HepG2 (cell line): Measurements from ENCODE around the gene TMEM185B. TPM values are rescaled to one million over a fixed set of nuclear protein-coding genes. Genes with fewer than 3 reads are reported as not detected.

ENCODE experiments used
- ATAC-seq: fragments of 200-7000 bp; cut with Tn5 transposase; 3 replicates; pipeline ENCODE4 v1.9.1; 2020; ENCODE audit warnings: mild to moderate bottlenecking, moderate library complexity
- BruUV-seq: library from RNA; stranded (reverse); fragments of 400-500 nt; replicated peaks from 2 replicates; lab custom pipeline; 2021; lab: Mats Ljungman, UMichigan
- CTCF ChIA-PET: fragments of 300-600 bp; formaldehyde crosslinking; extraction: SDS; loops from one replicate; lab custom pipeline; 2021; ENCODE audit warnings: low total read pairs, inconsistent platforms, low intra/inter-chr PET ratio; lab: Yijun Ruan, JAX
- POLR2A ChIA-PET: fragments of 350-600 bp; sonication (Branson Sonifier 250); formaldehyde crosslinking; loops from one replicate; lab custom pipeline; 2020; ENCODE audit warnings: antibody characterized with exemption, inconsistent platforms; lab: Yijun Ruan, JAX
- DNase-seq: peaks from one replicate; pipeline ENCODE4 v3.0.0-alpha.2; 2015; ENCODE audit warnings: low spot score
- FAIRE-seq: peaks from 3 replicates; lab custom pipeline; 2011; peaks lifted over from hg19 to GRCh38; lab: Jason Lieb, UNC
- H2AFZ ChIP-seq: one replicate; pipeline ENCODE4 v1.6.1; 2011; ENCODE audit warnings: low read length, inconsistent platforms
- H3K27ac ChIP-seq: fragments of 300-600 bp; 3 replicates; pipeline ENCODE4 v1.8.0; 2011; ENCODE audit warnings: mixed run types, mild to moderate bottlenecking, mixed read lengths, low read length, inconsistent platforms; ENCODE audit not compliant: insufficient read depth; ENCODE audit errors: extremely low read length
- H3K27me3 ChIP-seq, 2 experiments: fragments of 200-600 bp in 1 of 2; 2 replicates in 1 of 2; 3 replicates in 1 of 2; pipeline versions ENCODE4 v1.6.0 to v1.8.0; 2011; ENCODE audit warnings: low read length in 2 of 2, mild to moderate bottlenecking in 2 of 2, moderate library complexity in 2 of 2, inconsistent platforms in 1 of 2; ENCODE audit not compliant: insufficient read depth in 2 of 2, control insufficient read depth in 1 of 2
- H3K36me3 ChIP-seq, 2 experiments: fragments of 200-600 bp in 1 of 2; replicated peaks in 1 of 2; 2 replicates in 1 of 2; 3 replicates in 1 of 2; pipeline versions ENCODE4 v1.5.1 to v1.8.0; 2011; ENCODE audit warnings: low read length in 2 of 2, inconsistent platforms in 1 of 2; ENCODE audit not compliant: insufficient read depth in 2 of 2, control insufficient read depth in 1 of 2
- H3K4me1 ChIP-seq: 2 replicates; pipeline ENCODE4 v1.5.1; 2012; ENCODE audit warnings: low read length, inconsistent platforms; ENCODE audit not compliant: insufficient read depth
- H3K4me2 ChIP-seq: 2 replicates; pipeline ENCODE4 v1.6.0; 2011; ENCODE audit warnings: low read depth, low read length, inconsistent platforms
- H3K4me3 ChIP-seq, 3 experiments: fragments of 200-600 bp in 1 of 3; sonication (generic), shearing (Covaris generic) in 1 of 3; replicated peaks in 1 of 3; 2 replicates each; pipeline ENCODE4 v1.5.1; 2011 to 2016; ENCODE audit warnings: low read length in 3 of 3, inconsistent platforms in 2 of 3, low read depth in 2 of 3, mild to moderate bottlenecking in 2 of 3, control low read depth in 1 of 3, mixed read lengths in 1 of 3; ENCODE audit not compliant: insufficient read depth in 1 of 3
- H3K79me2 ChIP-seq: one replicate; pipeline ENCODE4 v1.6.1; 2011; ENCODE audit warnings: low read length, inconsistent platforms; ENCODE audit not compliant: insufficient read depth
- H3K9ac ChIP-seq: 2 replicates; pipeline ENCODE4 v1.6.0; 2011; ENCODE audit warnings: mild to moderate bottlenecking, low read depth, low read length, inconsistent platforms; ENCODE audit not compliant: insufficient read depth
- H3K9me3 ChIP-seq: 2 replicates; pipeline ENCODE4 v1.5.1; 2012; ENCODE audit warnings: mild to moderate bottlenecking, low read length
- H4K20me1 ChIP-seq: 2 replicates; pipeline ENCODE4 v1.6.0; 2011; ENCODE audit warnings: inconsistent platforms, mild to moderate bottlenecking, low read length, moderate library complexity; ENCODE audit not compliant: insufficient read depth
- ARNT2 ChIP-seq: sonication (generic); formaldehyde crosslinking; IDR thresholded peaks from 2 replicates; pipeline ENCODE4 v1.8.0; 2022; ENCODE audit warnings: mild to moderate bottlenecking, low read depth, missing genetic modification reagents, moderate library complexity
- DRAP1 ChIP-seq: IDR thresholded peaks from 2 replicates; pipeline ENCODE4 v1.6.1; 2016; ENCODE audit warnings: missing genetic modification reagents, missing compliant biosample characterization
- MEF2D ChIP-seq: sonication (generic); formaldehyde crosslinking; IDR thresholded peaks from 2 replicates; pipeline ENCODE4 v1.5.1; 2020; ENCODE audit warnings: mild to moderate bottlenecking, missing genetic modification reagents
- NCOR1 ChIP-seq: fragments of 200-600 bp; sonication (generic); IDR thresholded peaks from 2 replicates; pipeline ENCODE4 v1.7.0; 2017; ENCODE audit warnings: antibody characterized with exemption, low read length, borderline replicate concordance
- NFYB ChIP-seq: sonication (generic); formaldehyde crosslinking; IDR thresholded peaks from 2 replicates; pipeline ENCODE4 v1.4.0; 2020; ENCODE audit warnings: missing genetic modification reagents
- XBP1 ChIP-seq: sonication (generic); formaldehyde crosslinking; IDR thresholded peaks from 2 replicates; pipeline ENCODE4 v1.5.0; 2020; ENCODE audit warnings: missing genetic modification reagents
- ZNF101 ChIP-seq: sonication (generic); formaldehyde crosslinking; IDR thresholded peaks from 2 replicates; pipeline ENCODE4 v1.4.0; 2020; ENCODE audit warnings: mild to moderate bottlenecking, low read depth, missing genetic modification reagents, borderline replicate concordance
- ZNF143 ChIP-seq: sonication (generic); formaldehyde crosslinking; IDR thresholded peaks from 2 replicates; pipeline ENCODE4 v1.4.0; 2020; ENCODE audit warnings: missing genetic modification reagents
- ZNF230 ChIP-seq: sonication (generic); formaldehyde crosslinking; IDR thresholded peaks from 2 replicates; pipeline ENCODE4 v1.4.0; 2020; ENCODE audit warnings: mild to moderate bottlenecking, missing genetic modification reagents
- ZNF280B ChIP-seq: sonication (generic); formaldehyde crosslinking; IDR thresholded peaks from 2 replicates; pipeline ENCODE4 v1.5.0; 2020; ENCODE audit warnings: missing genetic modification reagents, mild to moderate bottlenecking, borderline replicate concordance
- ZNF441 ChIP-seq: sonication (generic); formaldehyde crosslinking; IDR thresholded peaks from 2 replicates; pipeline ENCODE4 v1.7.0; 2021; ENCODE audit warnings: missing genetic modification reagents, borderline replicate concordance
- ZNF513 ChIP-seq: sonication (generic); formaldehyde crosslinking; conservative IDR thresholded peaks from 2 replicates; pipeline ENCODE4 v1.5.0; 2020; ENCODE audit warnings: missing genetic modification reagents
- ZNF530 ChIP-seq: sonication (generic); formaldehyde crosslinking; IDR thresholded peaks from 2 replicates; pipeline ENCODE4 v1.5.0; 2020; ENCODE audit warnings: low read depth, mild to moderate bottlenecking, missing genetic modification reagents
- ZNF816 ChIP-seq: sonication (generic); formaldehyde crosslinking; IDR thresholded peaks from 2 replicates; pipeline ENCODE4 v1.8.0; 2022; ENCODE audit warnings: missing genetic modification reagents, mild to moderate bottlenecking, borderline replicate concordance
- ZSCAN25 ChIP-seq: sonication (generic); formaldehyde crosslinking; IDR thresholded peaks from 2 replicates; pipeline ENCODE4 v1.8.0; 2022; ENCODE audit warnings: mild to moderate bottlenecking, missing genetic modification reagents
- ZSCAN31 ChIP-seq: sonication (generic); formaldehyde crosslinking; IDR thresholded peaks from 2 replicates; pipeline ENCODE4 v1.5.0; 2020; ENCODE audit warnings: low read depth, mild to moderate bottlenecking, missing genetic modification reagents
- WGBS: methylation state at CpG from one replicate; pipeline ENCODE4 v1.1.6; 2017; ENCODE audit warnings: low lambda C conversion rate; 5-methylcytosine and 5-hydroxymethylcytosine counted together
- in situ Hi-C: cut with HindIII; loops from 2 replicates; pipeline ENCODE4 v1.10.0; 2017; ENCODE audit warnings: low pct_unique_long_range_greater_than_20kb; ENCODE audit not compliant: extremely low pct_ligation_motif_present
- intact Hi-C: fragments of 100-400 bp; cut with micrococcal nuclease; formaldehyde crosslinking; loops from one replicate; pipeline ENCODE4 v1.10.0; 2022; ENCODE audit not compliant: unreplicated experiment
- polyA plus RNA-seq, 8 experiments: library from polyadenylated mRNA; depleted of rRNA in 3 of 8; stranded (reverse) in 7 of 8; unstranded in 1 of 8; fragments of >200 nt; fragmentation: Illumina TruSeq in 4 of 8; extraction: Trizol in 4 of 8; gene quantifications; 2 replicates each; pipeline versions ENCODE4 v1.2.1 to v1.2.3, GENCODE V29; 2011 to 2016; ENCODE audit warnings: low read depth in 4 of 8, missing spikeins in 1 of 8, mixed read lengths in 1 of 8; ENCODE audit not compliant: insufficient read depth in 1 of 8
- total RNA-seq, 5 experiments: library from RNA; depleted of rRNA; stranded (reverse); fragments of >200 nt; fragmentation: Illumina TruSeq; extraction: Trizol; gene quantifications; 2 replicates each; pipeline ENCODE4 v1.2.3, GENCODE V29; 2016; ENCODE audit warnings: low read depth in 1 of 5

The TMEM185B gene
- total and polyA plus RNA-seq, 2 of the 13 experiments (the other 11 are each of a cell fraction or from before 2014, with no cell fraction given) = 5.6 to 7.0 TPM

GRCh38 chr2:120251078-120251477, 27.9 kb upstream of the TMEM185B start:
- DNase-seq = no peak
- ChIA-PET POLR2A (interaction anchor here (2.1 kb wide), 1 partner anchor 11 kb away, joined by 22 read pairs; no protein-coding TSS in a partner anchor), CTCF (no interaction called here)
- TF ChIP-seq ZNF441 (CRISPR knock-in tag) (no peak), ARNT2 (CRISPR knock-in tag) (no peak), NCOR1 (no peak), ZNF143 (CRISPR knock-in tag) (no peak), ZNF230 (no peak), XBP1 (CRISPR knock-in tag) (no peak), DRAP1 (no peak), ZNF530 (CRISPR knock-in tag) (no peak), MEF2D (CRISPR knock-in tag) (no peak), ZNF280B (no peak), ZSCAN25 (CRISPR knock-in tag) (no peak), ZSCAN31 (CRISPR knock-in tag) (no peak), NFYB (CRISPR knock-in tag) (no peak), ZNF513 (CRISPR knock-in tag) (no peak), ZNF101 (no peak), ZNF816 (no peak)
- Histone ChIP-seq H3K36me3 (no peaks in the 10 kb centered on the region), H2AFZ (no peak overlapping the region), H3K79me2 (peaks cover 23% of the 10 kb centered on the region), H3K4me3 (no peak overlapping the region), H3K27me3 (peaks cover 8 to 46% of the 10 kb centered on the region in 2 experiments; a peak in 3 of 5 replicates), H3K27ac (no peak overlapping the region), H3K4me1 (peaks cover 41% of the 10 kb centered on the region), H3K4me2 (no peak overlapping the region), H3K9ac (no peak overlapping the region), H3K9me3 (no peaks in the 10 kb centered on the region), H4K20me1 (no peaks in the 10 kb centered on the region)
- FAIRE-seq = no peak
- 19% methylated on average over 3 of the region's 3 CpGs for WGBS
- in situ Hi-C loops = no loop called here
- intact Hi-C loops = loop anchor here (5.0 to 10.0 kb wide), 2 partner anchors 206 to 314 kb away; no protein-coding TSS in a partner anchor
- no TSS peak for BruUV-seq
- ATAC-seq = no peak
